H1 (cell line): ENCODE data around the gene CPSF4L. TPM values are rescaled to one million over a fixed set of nuclear protein-coding genes. Genes with fewer than 3 reads are reported as not detected.
A peak's percentile ranks its signal among the peaks of the same experiment; 100 is the strongest.

Experiments used
- CTCF ChIA-PET: fragments of 300-600 bp; sonication (Branson Sonifier 250); formaldehyde crosslinking; loops from one replicate; lab custom pipeline; 2021; ENCODE audit not compliant: partially characterized antibody; lab: Charles Lee
- POLR2A ChIA-PET: fragments of 300-600 bp; sonication (Branson Sonifier 250); formaldehyde crosslinking; loops from one replicate; lab custom pipeline; 2021; ENCODE audit warnings: inconsistent platforms; ENCODE audit not compliant: partially characterized antibody; lab: Charles Lee
- DNase-seq, 2 experiments: peaks; one replicate each; pipeline versions ENCODE4 v3.0.0 to v3.0.0-alpha.2; 2010 to 2022; ENCODE audit warnings: low spot score in 2 of 2, low read depth in 1 of 2, mixed read lengths in 1 of 2
- FAIRE-seq: peaks from 2 replicates; lab custom pipeline; 2011; peaks lifted over from hg19 to GRCh38; lab: Jason Lieb, UNC
- H2AFZ ChIP-seq: 2 replicates; pipeline ENCODE4 v1.8.1; 2012; ENCODE audit warnings: low read length, inconsistent platforms
- H2AK5ac ChIP-seq: 2 replicates; pipeline ENCODE4 v1.6.1; 2013; ENCODE audit warnings: low read depth, low read length
- H2BK120ac ChIP-seq: replicated peaks from 2 replicates; pipeline ENCODE3; 2013; ENCODE audit warnings: low read depth, low read length, inconsistent platforms
- H2BK12ac ChIP-seq: 2 replicates; pipeline ENCODE4 v1.6.1; 2013; ENCODE audit warnings: low read depth, low read length
- H2BK15ac ChIP-seq: 2 replicates; pipeline ENCODE4 v1.6.1; 2013; ENCODE audit warnings: low read length
- H2BK20ac ChIP-seq: 2 replicates; pipeline ENCODE4 v1.6.1; 2013; ENCODE audit warnings: low read length
- H2BK5ac ChIP-seq: 2 replicates; pipeline ENCODE4 v1.6.1; 2013; ENCODE audit warnings: low read depth, low read length
- H3K14ac ChIP-seq: 2 replicates; pipeline ENCODE4 v1.6.1; 2013; ENCODE audit warnings: inconsistent platforms; ENCODE audit not compliant: insufficient read length
- H3K18ac ChIP-seq: 2 replicates; pipeline ENCODE4 v1.6.1; 2013; ENCODE audit warnings: low read length; ENCODE audit errors: extremely low read depth
- H3K23ac ChIP-seq: 2 replicates; pipeline ENCODE4 v1.6.1; 2013; ENCODE audit warnings: inconsistent platforms; ENCODE audit not compliant: insufficient read length
- H3K23me2 ChIP-seq: 2 replicates; pipeline ENCODE4 v1.6.1; 2013; ENCODE audit warnings: low read depth, low read length
- H3K27ac ChIP-seq: 2 replicates; pipeline ENCODE4 v1.6.1; 2011; ENCODE audit warnings: low read depth, low read length, inconsistent platforms
- H3K27me3 ChIP-seq, 4 experiments: replicated peaks in 1 of 4; 1 replicate in 1 of 4; 2 replicates in 3 of 4; pipeline versions ENCODE4 v1.6.1 to v1.8.1; 2011 to 2013; ENCODE audit warnings: low read length in 3 of 4, mild to moderate bottlenecking in 3 of 4, inconsistent platforms in 2 of 4, mixed read lengths in 2 of 4, moderate library complexity in 1 of 4; ENCODE audit not compliant: control insufficient read depth in 3 of 4, insufficient read depth in 3 of 4; ENCODE audit errors: extremely low read depth in 1 of 4
- H3K36me3 ChIP-seq, 4 experiments: 2 replicates each; pipeline versions ENCODE4 v1.6.1 to v1.8.1; 2011 to 2013; ENCODE audit warnings: mild to moderate bottlenecking in 4 of 4, low read length in 3 of 4, moderate library complexity in 2 of 4, control low read depth in 1 of 4, inconsistent platforms in 1 of 4; ENCODE audit not compliant: insufficient read depth in 4 of 4, control insufficient read depth in 2 of 4
- H3K4ac ChIP-seq: replicated peaks from 2 replicates; pipeline ENCODE3; 2013; ENCODE audit warnings: low read length, low read depth, mixed read lengths, inconsistent platforms; ENCODE audit not compliant: insufficient read length
- H3K4me1 ChIP-seq, 4 experiments: replicated peaks in 1 of 4; 1 replicate in 1 of 4; 2 replicates in 3 of 4; pipeline versions ENCODE4 v1.6.1 to v1.8.1; 2011 to 2013; ENCODE audit warnings: low read length in 3 of 4, inconsistent platforms in 2 of 4, mixed read lengths in 1 of 4; ENCODE audit not compliant: insufficient read depth in 4 of 4, control insufficient read depth in 3 of 4
- H3K4me2 ChIP-seq, 2 experiments: 2 replicates each; pipeline versions ENCODE4 v1.6.1 to v1.8.1; 2011 to 2013; ENCODE audit warnings: low read depth in 2 of 2, low read length in 2 of 2, control low read depth in 1 of 2, inconsistent platforms in 1 of 2, mild to moderate bottlenecking in 1 of 2; ENCODE audit not compliant: insufficient read depth in 1 of 2
- H3K4me3 ChIP-seq, 4 experiments: fragments of 200-600, 300-600 bp in 1 of 4; sonication (generic), shearing (Covaris generic), sonication (Bioruptor Twin) in 1 of 4; 2 replicates each; pipeline versions ENCODE4 v1.5.1 to v1.8.1; 2011 to 2016; ENCODE audit warnings: low read length in 4 of 4, low read depth in 3 of 4, control low read depth in 2 of 4, inconsistent platforms in 2 of 4, mild to moderate bottlenecking in 2 of 4, mixed read lengths in 1 of 4, moderate library complexity in 1 of 4; ENCODE audit not compliant: insufficient read depth in 2 of 4; ENCODE audit errors: extremely low read depth in 1 of 4
- H3K56ac ChIP-seq: replicated peaks from 2 replicates; pipeline ENCODE3; 2013; ENCODE audit warnings: low read depth, mild to moderate bottlenecking, mixed read lengths, low read length, inconsistent platforms; ENCODE audit not compliant: insufficient read length
- H3K79me1 ChIP-seq: 2 replicates; pipeline ENCODE4 v1.6.1; 2013; ENCODE audit warnings: low read depth, low read length, control low read depth
- H3K79me2 ChIP-seq, 2 experiments: 2 replicates each; pipeline versions ENCODE4 v1.6.1 to v1.8.1; 2012 to 2013; ENCODE audit warnings: low read length in 2 of 2, mild to moderate bottlenecking in 2 of 2, inconsistent platforms in 1 of 2; ENCODE audit not compliant: insufficient read depth in 2 of 2, control insufficient read depth in 1 of 2
- H3K9ac ChIP-seq, 4 experiments: replicated peaks in 1 of 4; 1 replicate in 1 of 4; 2 replicates in 3 of 4; pipeline versions ENCODE4 v1.6.1 to v1.8.1; 2011 to 2013; ENCODE audit warnings: low read depth in 3 of 4, low read length in 3 of 4, control low read depth in 2 of 4, mild to moderate bottlenecking in 2 of 4, moderate library complexity in 2 of 4, inconsistent platforms in 1 of 4; ENCODE audit errors: extremely low read depth in 1 of 4
- H3K9me3 ChIP-seq, 2 experiments: 2 replicates each; pipeline versions ENCODE4 v1.6.1 to v1.8.1; 2012 to 2013; ENCODE audit warnings: mild to moderate bottlenecking in 2 of 2, moderate library complexity in 2 of 2, control low read depth in 1 of 2, inconsistent platforms in 1 of 2, low read depth in 1 of 2, low read length in 1 of 2, mixed read lengths in 1 of 2; ENCODE audit not compliant: insufficient read depth in 2 of 2
- H4K20me1 ChIP-seq, 2 experiments: replicated peaks in 1 of 2; 2 replicates each; pipeline versions ENCODE3 to v1.8.1; 2011 to 2013; ENCODE audit warnings: inconsistent platforms in 2 of 2, low read length in 2 of 2, mild to moderate bottlenecking in 1 of 2; ENCODE audit not compliant: insufficient read depth in 2 of 2, control insufficient read depth in 1 of 2
- H4K5ac ChIP-seq: 2 replicates; pipeline ENCODE4 v1.6.1; 2013; ENCODE audit warnings: low read length, low read depth, mixed read lengths, inconsistent platforms; ENCODE audit not compliant: insufficient read length
- H4K8ac ChIP-seq: 2 replicates; pipeline ENCODE4 v1.8.0; 2013; ENCODE audit warnings: mild to moderate bottlenecking, moderate library complexity, low read length, inconsistent platforms; ENCODE audit not compliant: insufficient read depth; ENCODE audit errors: extremely low read depth
- H4K91ac ChIP-seq: replicated peaks from 2 replicates; pipeline ENCODE3; 2013; ENCODE audit warnings: low read length, mixed read lengths, inconsistent platforms; ENCODE audit not compliant: insufficient read length
- ATF3 ChIP-seq: IDR thresholded peaks from 2 replicates; pipeline ENCODE4 v1.6.1; 2011; ENCODE audit warnings: low read depth, mild to moderate bottlenecking, low read length; ENCODE audit not compliant: insufficient read depth
- CEBPB ChIP-seq: IDR thresholded peaks from 2 replicates; pipeline ENCODE4 v1.6.1; 2012; ENCODE audit warnings: low read depth, low read length
- CTBP2 ChIP-seq: IDR thresholded peaks from 2 replicates; pipeline ENCODE4 v1.7.0; 2011; ENCODE audit warnings: borderline replicate concordance, mild to moderate bottlenecking, moderate library complexity, mixed read lengths, low read length; ENCODE audit not compliant: insufficient read depth, insufficient read length
- E2F6 ChIP-seq: IDR thresholded peaks from 2 replicates; pipeline ENCODE4 v1.6.1; 2012; ENCODE audit warnings: inconsistent platforms
- MAFK ChIP-seq: IDR thresholded peaks from 2 replicates; pipeline ENCODE4 v1.6.1; 2012; ENCODE audit warnings: low read depth, mild to moderate bottlenecking, improper control_type of control experiment, low read length
- POLR2A ChIP-seq, 2 experiments: IDR thresholded peaks; 1 replicate in 1 of 2; 2 replicates in 1 of 2; pipeline ENCODE4 v1.6.1; 2011; ENCODE audit warnings: low read depth in 2 of 2, low read length in 2 of 2, mild to moderate bottlenecking in 2 of 2; ENCODE audit errors: control extremely low read depth in 1 of 2
- POU5F1 ChIP-seq: IDR thresholded peaks from 2 replicates; pipeline ENCODE4 v1.6.1; 2011; ENCODE audit warnings: low read depth, mild to moderate bottlenecking, low read length, moderate library complexity
- SAP30 ChIP-seq: fragments of 300-600 bp; sonication (generic); IDR thresholded peaks from 2 replicates; pipeline ENCODE4 v1.7.1; 2012; ENCODE audit warnings: low read length, moderate library complexity, mild to moderate bottlenecking, inconsistent platforms; ENCODE audit not compliant: insufficient read depth, insufficient replicate concordance
- TCF12 ChIP-seq: IDR thresholded peaks from 2 replicates; pipeline ENCODE4 v1.6.1; 2011; ENCODE audit warnings: low read depth, mild to moderate bottlenecking, low read length
- WGBS, 2 experiments: shearing (Covaris generic) in 1 of 2; methylation state at CpG; one replicate each; pipeline versions ENCODE4 v1.1.6 to v1.1.7; 2013 to 2015; ENCODE audit warnings: low lambda C conversion rate in 2 of 2, mixed read lengths in 2 of 2, inconsistent platforms in 1 of 2, low coverage in 1 of 2, missing lambda C conversion rate in 1 of 2; ENCODE audit not compliant: insufficient replicate concordance in 2 of 2, insufficient coverage in 1 of 2, insufficient read length in 1 of 2; ENCODE audit errors: extremely low coverage in 1 of 2, missing lambda C conversion rate in 1 of 2; 5-methylcytosine and 5-hydroxymethylcytosine counted together
- polyA plus RNA-seq, 7 experiments: library from polyadenylated mRNA; depleted of rRNA in 3 of 7; stranded (reverse) in 5 of 7; unstranded in 2 of 7; fragments of >200 nt in 5 of 7; fragments of 200-250 nt in 2 of 7; gene quantifications; 1 replicate in 5 of 7; 2 replicates in 1 of 7; 4 replicates in 1 of 7; pipeline versions ENCODE4 v1.2.1 to v1.2.3, GENCODE V29; 2011 to 2013; ENCODE audit warnings: missing spikeins in 2 of 7, mixed read lengths in 2 of 7
- total RNA-seq: library from RNA; stranded (reverse); fragmentation: NEBNext Ultra II Directional; extraction: Animal tissue kit (Norgen Biotek cat#: 25700); gene quantifications from 2 replicates; pipeline ENCODE4 v1.2.1, GENCODE V29; 2021

CPSF4L gene
- total and polyA plus RNA-seq, 2 of the 8 experiments (the other 6 are each of a cell fraction or from before 2014, with no cell fraction given) = not detected

GRCh38 chr17:73284354-73284753, 22.7 kb upstream of the CPSF4L start:
- H4K20me1 ChIP-seq = peaks cover 0 to 1% of the 10 kb centered on the region in 2 experiments
- peaks cover 0 to 13% (median 7%) of the 10 kb centered on the region in 4 experiments; a peak in 6 of 7 replicates for H3K4me1 ChIP-seq
- no peaks in the 10 kb centered on the region for H3K23me2 ChIP-seq
- no peak overlapping the region for H4K91ac ChIP-seq
- H3K14ac ChIP-seq = no peak overlapping the region
- H3K9me3 ChIP-seq = no peaks in the 10 kb centered on the region
- H3K56ac ChIP-seq = no peak overlapping the region
- no peak overlapping the region for H3K4ac ChIP-seq
- no peak overlapping the region for H2BK5ac ChIP-seq
- no peak overlapping the region; the same call in 1 of the 2 replicates for H4K8ac ChIP-seq
- no peak overlapping the region for H3K9ac ChIP-seq
- H3K79me1 ChIP-seq = peaks cover 8% of the 10 kb centered on the region; the same call in 1 of the 2 replicates
- peaks cover 0 to 6% (median 2%) of the 10 kb centered on the region in 4 experiments; a peak in 3 of 8 replicates for H3K36me3 ChIP-seq
- H3K23ac ChIP-seq = no peak overlapping the region
- H3K27me3 ChIP-seq = no peaks in the 10 kb centered on the region
- no peak overlapping the region for H2BK20ac ChIP-seq
- H3K27ac ChIP-seq = no peak overlapping the region
- H2AFZ ChIP-seq = no peak overlapping the region
- H2AK5ac ChIP-seq = no peak overlapping the region
- no peak overlapping the region for H2BK12ac ChIP-seq
- H3K79me2 ChIP-seq = no peaks in the 10 kb centered on the region
- TF ChIP-seq ATF3 (no peak), E2F6 (no peak), POU5F1 (no peak), TCF12 (no peak), POLR2A (IDR thresholded peaks at IDR 0.05; ENCODE audit: control extremely low read depth in 1 of 2, low read depth in 2 of 2, low read length in 2 of 2) (no peak), SAP30 (no peak), MAFK (no peak), CTBP2 (no peak), CEBPB (no peak)
- no peak overlapping the region for H3K18ac ChIP-seq
- H2BK120ac ChIP-seq = no peak overlapping the region
- FAIRE-seq (no peak), DNase-seq (no peak)
- POLR2A ChIA-PET = interaction anchor here (1.6 to 1.7 kb wide), 2 partner anchors 16 to 80 kb away, joined by 3 to 5 read pairs; no protein-coding TSS in a partner anchor
- WGBS, 2 experiments = 83% methylated on average over 8 of the region's 8 CpGs; no CpG with 5 or more reads in 1 of the 2 experiments
- no peak overlapping the region for H3K4me3 ChIP-seq
- H4K5ac ChIP-seq = no peak overlapping the region
- CTCF ChIA-PET = interaction anchor here (0.6 to 5.2 kb wide), 8 partner anchors 14 to 1450 kb away, joined by 3 to 28 read pairs (median 3); no protein-coding TSS in a partner anchor
- H2BK15ac ChIP-seq = no peak overlapping the region
- H3K4me2 ChIP-seq = peak overlapping the region in 1 of 2 experiments; percentile 41; a peak in 1 of 4 replicates
